IPS-18c (cell line): ENCODE results near the gene SSRP1.

Experiments used
- H3K4me3 ChIP-seq: 2 replicates; pipeline ENCODE4 v1.7.0; 2013; ENCODE audit warnings: low read depth, mild to moderate bottlenecking, low read length, moderate library complexity; ENCODE audit not compliant: insufficient read depth
- H3K9me3 ChIP-seq: one replicate; pipeline ENCODE4 v1.6.1; 2013; ENCODE audit warnings: mild to moderate bottlenecking, low read length, moderate library complexity; ENCODE audit not compliant: control insufficient read depth, insufficient read depth

The SSRP1 gene

DNA sequence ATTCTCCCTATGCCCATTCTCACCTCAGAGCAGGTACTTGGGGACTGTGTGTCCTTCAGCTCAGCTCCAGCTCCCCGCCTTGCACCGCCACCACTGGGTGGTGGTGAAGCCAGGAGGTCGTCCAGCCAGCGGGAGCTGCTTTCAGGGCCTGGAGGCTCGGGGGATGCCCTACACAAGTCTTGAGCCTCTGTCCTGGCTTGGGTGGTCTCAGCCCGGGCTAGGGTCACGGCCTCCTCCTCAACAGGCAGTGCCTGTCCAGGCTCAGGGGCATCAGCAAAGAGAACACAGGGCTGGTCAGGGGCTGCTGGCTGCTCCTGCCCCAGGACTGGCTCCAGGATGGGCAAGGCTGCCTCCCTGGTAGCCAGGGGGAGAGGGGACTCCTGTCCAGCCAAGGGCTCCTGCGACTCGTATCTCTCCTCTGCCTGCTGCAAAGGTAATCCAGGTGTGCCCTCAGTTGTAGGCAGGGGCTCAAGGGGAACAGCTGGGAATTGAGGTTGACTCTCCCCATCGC is 23.1 kb downstream of the SSRP1 start:
- H3K9me3 ChIP-seq: peaks cover 2% of the 10 kb centered on the region
- H3K4me3 ChIP-seq: no peak overlapping the region

GRCh38 chr11:57311109-57311936 is 24.4 kb downstream of the SSRP1 start:
- Histone ChIP-seq H3K4me3 (peak overlapping the region; percentile 49), H3K9me3 (peaks cover 2% of the 10 kb centered on the region)

GRCh38 chr11:57310630-57311086 is 25.0 kb downstream of the SSRP1 start:
- Histone ChIP-seq H3K9me3 (peaks cover 2% of the 10 kb centered on the region), H3K4me3 (peak overlapping the region; percentile 49)

- Histone ChIP-seq H3K9me3 (peaks cover 2% of the 10 kb centered on the region), H3K4me3 (no peak overlapping the region)
Observed at GRCh38 chr11:57310091-57310490, 25.6 kb downstream of the SSRP1 start.

DNA sequence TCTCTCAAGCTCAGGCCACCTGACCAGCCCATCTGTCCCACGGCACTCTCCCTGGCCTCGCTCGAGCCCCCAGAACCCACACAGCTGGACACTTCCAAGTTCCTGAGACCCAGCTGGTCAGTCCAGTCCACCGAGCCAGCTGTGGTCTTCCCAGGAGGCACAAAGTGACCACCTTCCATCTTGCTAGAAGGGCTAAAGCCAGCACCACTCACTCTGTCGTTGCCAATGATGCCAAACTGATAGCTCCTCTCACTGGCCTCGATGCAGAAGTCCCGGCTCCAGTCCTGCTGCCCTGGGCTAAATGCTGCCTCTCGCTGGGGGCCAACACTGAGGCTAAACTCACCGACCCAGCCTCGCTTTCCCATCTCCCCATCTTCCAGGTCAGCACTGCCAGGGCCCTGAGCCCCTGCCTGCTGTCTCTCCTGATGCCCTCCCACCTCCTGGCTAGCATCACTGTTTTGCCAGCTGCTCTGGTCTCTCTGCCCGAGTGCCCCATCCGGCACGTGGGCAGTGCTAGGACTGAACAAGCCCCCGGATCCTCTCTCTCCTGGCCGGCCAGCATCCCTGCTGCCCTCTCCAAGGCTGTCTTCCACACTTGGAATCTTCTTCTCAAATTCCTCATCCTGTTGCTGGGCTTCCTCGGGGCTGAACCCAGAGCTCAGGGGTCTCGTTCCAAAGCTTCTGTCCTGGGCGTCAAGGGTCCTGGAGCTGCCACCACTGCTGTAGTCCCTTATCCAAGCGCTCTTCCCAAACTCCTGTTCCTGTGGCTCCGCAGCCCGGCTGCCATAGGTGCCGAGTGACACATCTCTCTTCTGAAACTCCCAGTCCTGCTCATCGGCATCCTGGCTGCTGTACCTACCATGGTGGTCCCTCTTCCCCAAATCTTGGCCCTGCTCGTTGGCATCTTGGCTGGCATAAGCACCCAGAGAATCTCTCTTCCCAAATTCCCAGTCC is 26.3 kb downstream of the SSRP1 start:
- Histone ChIP-seq H3K9me3 (peaks cover 2% of the 10 kb centered on the region), H3K4me3 (no peak overlapping the region)

DNA sequence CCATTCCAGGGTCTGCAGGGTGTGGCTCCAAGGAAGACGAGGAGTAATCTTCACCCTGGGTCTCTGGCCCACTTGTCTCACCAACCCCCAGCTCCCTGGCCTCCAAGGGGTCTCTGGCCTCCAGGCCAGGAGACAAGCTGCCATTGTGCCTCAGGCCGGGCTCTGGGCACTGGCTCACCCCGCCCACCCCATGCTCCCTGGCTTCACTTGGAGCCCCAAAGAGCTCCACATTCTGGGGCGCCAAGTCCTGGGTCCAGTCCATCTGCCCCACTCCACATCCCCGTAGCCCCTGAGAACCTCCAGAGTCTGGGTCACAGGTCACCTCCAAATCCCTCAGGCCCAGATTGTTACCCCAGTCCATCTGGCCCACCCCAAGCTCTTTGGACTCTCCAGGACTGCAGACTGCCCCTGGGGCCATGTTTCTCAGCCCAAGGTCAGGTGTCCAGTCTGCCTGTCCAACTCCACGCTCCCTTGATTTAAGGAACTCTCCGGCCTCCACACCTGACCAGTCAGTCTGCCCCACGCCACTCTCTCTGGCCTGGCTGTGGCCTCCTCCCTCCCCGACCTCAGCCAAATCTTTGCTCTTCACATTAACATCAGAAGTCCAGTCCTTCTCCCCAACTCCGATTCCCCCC is 27.1 kb downstream of the SSRP1 start:
- Histone ChIP-seq H3K4me3 (no peak overlapping the region; the same call in 1 of the 2 replicates), H3K9me3 (no peaks in the 10 kb centered on the region)

GRCh38 chr11:57307666-57308270 is 27.9 kb downstream of the SSRP1 start:
- no peak overlapping the region for H3K4me3 ChIP-seq
- no peaks in the 10 kb centered on the region for H3K9me3 ChIP-seq

- H3K4me3 ChIP-seq: no peak overlapping the region
- H3K9me3 ChIP-seq: no peaks in the 10 kb centered on the region
Observed at GRCh38 chr11:57306940-57307565, 28.6 kb downstream of the SSRP1 start.

DNA sequence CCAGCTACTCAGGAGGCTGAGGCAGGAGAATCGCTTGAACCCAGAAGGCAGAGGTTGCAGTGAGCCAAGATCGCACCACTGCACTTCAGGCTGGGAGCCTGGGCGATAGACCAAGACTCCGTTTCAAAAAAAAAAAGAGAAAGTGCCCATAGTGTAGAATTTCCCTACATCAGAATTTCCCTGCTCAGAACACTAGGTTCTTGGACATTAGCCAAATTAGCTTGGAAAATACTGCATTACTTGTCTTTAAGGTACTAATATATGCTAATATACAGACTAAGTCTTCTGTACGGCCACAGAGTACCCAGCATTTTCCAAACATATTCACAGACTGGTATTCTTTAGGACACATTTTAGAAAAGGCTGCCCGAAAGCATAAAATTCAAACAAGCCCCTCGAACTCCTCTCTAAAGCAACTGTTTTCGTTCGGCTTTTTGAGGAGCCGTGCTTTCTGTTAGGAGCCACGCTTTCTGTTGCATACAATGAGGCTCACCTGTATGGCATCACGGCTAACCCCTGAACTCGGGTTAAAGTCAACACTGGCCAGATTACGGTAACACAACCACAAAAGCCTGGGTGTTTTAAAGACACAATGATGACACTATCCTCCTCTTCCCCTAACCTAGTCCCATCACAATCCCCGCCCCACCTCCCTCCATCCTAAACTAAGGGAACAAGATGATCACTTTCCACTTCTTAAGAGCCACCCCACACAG is 29.4 kb downstream of the SSRP1 start:
- H3K4me3 ChIP-seq: no peak overlapping the region
- no peaks in the 10 kb centered on the region for H3K9me3 ChIP-seq

DNA sequence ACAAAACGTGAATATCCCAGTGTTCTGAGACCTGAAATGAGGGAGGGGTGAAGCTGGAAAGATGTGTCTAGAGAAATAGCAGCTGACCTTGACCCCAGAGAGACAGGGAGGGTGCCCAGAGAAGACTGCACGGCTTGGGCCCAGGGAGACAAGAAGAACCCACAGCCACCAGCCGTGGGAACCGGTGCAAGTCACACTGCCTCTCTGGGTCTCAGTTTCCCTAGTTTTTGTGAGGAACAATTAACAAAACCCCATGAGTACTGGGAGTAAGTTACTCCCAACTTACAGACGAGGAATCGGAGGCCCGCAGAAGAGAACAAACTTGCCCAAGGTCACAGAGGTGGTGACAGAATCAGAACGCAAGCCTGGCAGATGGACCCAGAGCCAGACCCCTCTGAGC is 30.2 kb downstream of the SSRP1 start:
- Histone ChIP-seq H3K4me3 (no peak overlapping the region), H3K9me3 (peaks cover 3% of the 10 kb centered on the region)

- Histone ChIP-seq H3K9me3 (peaks cover 3% of the 10 kb centered on the region), H3K4me3 (no peak overlapping the region)
Observed at GRCh38 chr11:57303990-57304579, 31.6 kb downstream of the SSRP1 start.

DNA sequence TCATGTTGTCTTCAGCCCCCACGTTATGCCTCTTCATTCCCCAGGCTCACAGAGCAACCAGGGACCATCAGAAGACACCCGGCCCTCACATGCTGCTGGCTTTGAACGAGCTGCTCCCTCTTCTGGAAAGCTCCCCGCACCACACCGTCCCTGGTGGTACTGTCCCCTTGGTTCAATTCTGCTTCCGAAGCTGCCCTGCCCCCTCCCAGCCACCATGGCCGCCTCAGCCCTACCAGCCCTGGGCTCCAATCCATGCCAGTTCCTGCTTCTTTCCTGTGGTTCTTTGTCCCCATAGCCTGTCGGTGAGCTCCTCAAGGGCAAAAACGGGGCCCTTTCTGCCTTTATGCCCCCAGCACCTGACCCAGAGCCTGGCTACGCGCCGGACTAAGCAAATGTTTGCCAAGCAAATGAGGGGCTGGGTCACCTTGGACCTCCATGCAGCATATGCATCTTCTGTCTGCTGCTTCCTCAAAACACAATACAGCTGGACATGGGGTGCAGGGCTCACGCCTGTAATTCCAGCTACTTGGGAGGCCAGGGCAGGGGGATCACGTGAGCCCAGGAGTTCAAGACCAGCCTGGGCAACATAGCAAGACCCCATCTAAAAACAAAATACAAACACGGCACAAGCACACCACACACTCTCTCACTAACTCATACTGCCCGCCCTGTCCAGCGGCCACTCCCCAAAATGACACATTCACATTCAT is 32.3 kb downstream of the SSRP1 start:
- no peak overlapping the region; the same call in 1 of the 2 replicates for H3K4me3 ChIP-seq
- peaks cover 3% of the 10 kb centered on the region for H3K9me3 ChIP-seq

- Histone ChIP-seq H3K4me3 (no peak overlapping the region), H3K9me3 (peaks cover 3% of the 10 kb centered on the region)
Observed at GRCh38 chr11:57302489-57302888, 33.2 kb downstream of the SSRP1 start.

DNA sequence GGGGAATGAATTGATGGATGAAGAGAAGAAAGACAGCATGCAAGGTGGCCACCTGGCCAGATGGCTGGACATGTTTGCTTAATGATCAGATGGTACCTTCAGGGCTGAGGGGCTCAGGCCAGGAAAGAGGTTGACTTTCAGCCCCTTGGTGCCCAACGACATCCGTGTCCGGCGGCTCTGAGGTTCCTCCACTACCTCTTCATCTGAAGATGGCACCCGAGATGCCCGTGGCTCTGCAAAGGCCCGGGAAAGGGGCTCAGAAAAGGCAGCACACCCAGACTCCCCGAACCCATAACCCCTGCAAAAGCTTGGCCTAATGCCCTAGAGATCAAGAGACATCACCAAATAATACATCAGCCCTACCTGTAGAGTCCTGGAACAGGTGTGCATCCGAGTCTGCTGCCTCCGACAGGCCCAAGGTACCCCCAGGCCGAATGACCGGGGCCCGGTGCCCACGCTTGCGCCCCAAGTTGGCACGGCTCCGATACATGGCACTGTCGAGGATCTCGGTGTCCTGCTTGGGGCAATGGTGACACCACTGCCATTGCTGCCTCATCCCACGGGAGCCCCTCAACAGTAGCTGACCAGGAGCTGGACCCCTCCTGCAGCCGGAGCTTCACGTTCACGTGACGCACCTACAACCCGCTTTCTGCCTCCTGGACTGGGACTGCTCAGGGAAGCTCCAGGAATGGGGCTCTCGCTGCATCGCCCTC is 33.8 kb downstream of the SSRP1 start:
- H3K9me3 ChIP-seq: peaks cover 3% of the 10 kb centered on the region
- no peak overlapping the region for H3K4me3 ChIP-seq

- no peak overlapping the region for H3K4me3 ChIP-seq
Observed at GRCh38 chr11:57300785-57301184, 34.9 kb downstream of the SSRP1 start.

More at GRCh38 chr11:57300785-57301184, 34.9 kb downstream of the SSRP1 start:
- H3K9me3 ChIP-seq: peaks cover 3% of the 10 kb centered on the region
